Cardiac septum (tissue), 1 donor: Measurements from ENCODE around the gene SALL2. TPM values are rescaled to one million over a fixed set of nuclear protein-coding genes. Genes with fewer than 3 reads are reported as not detected.

Experiments
- DNase-seq: peaks from one replicate; pipeline ENCODE4 v3.0.0-alpha.2; 2020; ENCODE audit warnings: low spot score
- intact Hi-C: fragments of 100-400 bp; cut with DNase I; formaldehyde crosslinking; loops from one replicate; pipeline ENCODE4 v1.14.0; 2022
- total RNA-seq: library from RNA; stranded (reverse); fragmentation: NEBNext Ultra II Directional; extraction: Animal tissue kit (Norgen Biotek cat#: 25700); gene quantifications from one replicate; pipeline ENCODE4 v1.2.1, GENCODE V29; 2021
- donor health status: DM: no; HTN: no; CAD: no.

Gene SALL2
- total RNA-seq, 1 donor from 2014 or later = 2.6 TPM

- DNase-seq = no peak
- intact Hi-C loops = no loop called here
These were observed 27.3 kb downstream of the SALL2 start for GRCh38 chr14:21498540-21499526.

- intact Hi-C loops = no loop called here
- DNase-seq = no peak
These were observed 29.7 kb downstream of the SALL2 start for GRCh38 chr14:21496453-21496852.

- DNase-seq = no peak
- intact Hi-C loops = no loop called here
These were observed 31.0 kb downstream of the SALL2 start for GRCh38 chr14:21494902-21495762.

GRCh38 chr14:21486640-21487087 lies 39.5 kb downstream of the SALL2 start:
- DNase-seq = no peak
- intact Hi-C loops = no loop called here

- intact Hi-C loops = loop anchor here (1.0 to 5.0 kb wide), 2 partner anchors 21 to 35 kb away; partner anchors contain the start of genes CHD8 and METTL3
- DNase-seq = peak; percentile 98
These were observed 49.0 kb downstream of the SALL2 start, which contains the start of the genes RAB2B and TOX4 for GRCh38 chr14:21476925-21477681. Gene RAB2B, minus strand, starts transcription at chr14:21476959. Its CDS starts 87 bp downstream, at chr14:21476872. Gene TOX4, plus strand, starts transcription at chr14:21477195. Its CDS starts 84 bp downstream, at chr14:21477279.

- peak; percentile 93 for DNase-seq
- intact Hi-C loops = loop anchor here (5.0 kb wide), 1 partner anchor 36 kb away; the partner anchor contains the start of gene METTL3
These were observed 49.6 kb downstream of the SALL2 start for GRCh38 chr14:21476523-21476924.

GRCh38 chr14:21475767-21476522 lies 50.2 kb downstream of the SALL2 start:
- intact Hi-C loops = loop anchor here (5.0 kb wide), 1 partner anchor 36 kb away; the partner anchor contains the start of gene METTL3
- no peak for DNase-seq

Other genes with a start within 250 kb of the SALL2 start
- not detected for gene RPGRIP1, start 246.3 kb downstream of the SALL2 start, total RNA-seq
- gene SUPT16H, start 142.3 kb downstream of the SALL2 start, total RNA-seq = 31.7 TPM
- 38.3 TPM for gene CHD8, start 70.2 kb downstream of the SALL2 start, total RNA-seq
- gene RAB2B, start 49.4 kb downstream of the SALL2 start, total RNA-seq = 22.6 TPM
- 75.2 TPM for gene TOX4, start 49.2 kb downstream of the SALL2 start, total RNA-seq
- gene METTL3, start 15.0 kb downstream of the SALL2 start, total RNA-seq = 28.1 TPM
- not detected for gene OR10G3, start 53.7 kb upstream of the SALL2 start, total RNA-seq
- gene OR10G2, start 108.6 kb upstream of the SALL2 start, total RNA-seq = not detected
- gene OR4E2, start 127.5 kb upstream of the SALL2 start, total RNA-seq = not detected
- not detected for gene OR4E1, start 147.5 kb upstream of the SALL2 start, total RNA-seq